ENCODE data around the gene PDE6H.

DNA sequence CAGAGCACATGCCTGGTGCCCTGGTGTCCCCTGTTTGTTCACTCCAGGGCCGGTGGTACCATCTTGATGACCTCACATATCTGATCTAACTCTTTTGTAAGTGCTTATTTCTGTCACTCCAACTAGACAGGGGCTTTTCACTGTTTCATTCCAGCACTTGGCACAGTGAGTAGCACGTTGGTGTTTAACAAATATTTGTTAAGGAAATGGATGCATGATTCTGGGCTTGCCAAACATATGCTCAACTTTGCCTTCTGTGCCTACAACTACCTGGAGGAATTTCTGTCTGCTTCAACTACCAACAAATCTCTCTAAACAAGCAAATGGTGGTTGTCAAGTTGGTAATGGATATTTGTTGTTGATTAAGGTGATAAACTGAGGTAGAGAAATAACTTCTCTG lies 31.6 kb downstream of the PDE6H start:
- TF ChIP-seq POLR2AphosphoS5 (IDR thresholded peaks at IDR 0.05; ENCODE audit: low read depth, low read length): no peak
- no peak for TF ChIP-seq POLR2A (IDR thresholded peaks at IDR 0.05; ENCODE audit: low read depth, low read length)
- no peak for TF ChIP-seq TAF1 (IDR thresholded peaks at IDR 0.05; ENCODE audit: low read depth, low read length)
- TF ChIP-seq POU2F2 (IDR thresholded peaks at IDR 0.05; ENCODE audit: low read depth, low read length): no peak
- TF ChIP-seq PAX5 (IDR thresholded peaks at IDR 0.05; ENCODE audit: insufficient read depth, low read length, severe bottlenecking): no peak
